ENCODE measurements around the gene KDM7A. TPM values are rescaled to one million over a fixed set of nuclear protein-coding genes. Genes with fewer than 3 reads are reported as not detected.

KDM7A gene
- total and polyA plus RNA-seq, 9 of the 15 experiments (the other 6 are each of a cell fraction or from before 2014, with no cell fraction given), result 0.90 to 8.4 (median 7.0) TPM

DNA sequence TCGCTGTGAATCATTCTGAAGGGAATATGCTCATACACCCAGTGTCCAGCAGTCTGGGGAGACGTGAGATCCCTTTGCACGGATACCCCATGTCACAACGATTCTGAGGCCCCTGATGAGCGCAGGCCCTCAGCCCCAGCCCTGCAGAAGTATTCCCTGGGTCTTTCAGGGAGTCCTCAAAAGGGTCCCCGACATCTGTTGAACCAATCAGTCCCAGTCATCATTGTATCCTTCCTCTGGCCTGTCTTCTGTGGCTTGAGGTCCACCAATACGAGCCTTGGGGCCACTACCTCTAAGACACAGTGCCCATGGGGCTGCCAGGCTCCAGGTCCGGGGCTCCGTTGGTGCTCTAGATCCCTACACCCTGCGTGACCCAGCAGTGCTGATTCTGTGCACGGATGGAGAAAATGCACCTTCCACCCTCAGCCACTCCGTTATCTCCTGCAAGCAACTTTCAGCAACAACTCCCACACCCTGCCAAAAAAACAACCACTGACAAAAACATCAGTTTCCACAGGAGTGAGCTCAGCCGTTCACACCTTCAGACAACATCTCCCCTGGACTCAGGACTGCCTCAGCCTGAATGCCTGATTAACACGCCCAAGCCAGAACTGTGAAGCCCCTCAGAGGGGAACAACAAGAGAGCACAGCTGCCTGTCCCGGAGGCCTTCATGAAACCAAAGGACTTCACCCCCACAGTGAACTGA is 46.9 kb upstream of the KDM7A start (continued):
- TF ChIP-seq TARDBP (IDR thresholded peaks at IDR 0.05) (no peak), ELF4 (CRISPR knock-in tag; IDR thresholded peaks at IDR 0.05) (0 out of 2 replicates have a peak, but pooled peaks have one; percentile 21), CEBPG (CRISPR knock-in tag; IDR thresholded peaks at IDR 0.05) (no peak), CEBPG (tag; conservative IDR thresholded peaks at IDR 0.05 in 1 of 2, IDR thresholded peaks at IDR 0.05 in 1 of 2) (no peak), ARID1B (IDR thresholded peaks at IDR 0.05) (peak; percentile 92), ZNF184 (CRISPR knock-in tag; IDR thresholded peaks at IDR 0.05) (no peak), E2F3 (CRISPR knock-in tag; IDR thresholded peaks at IDR 0.05) (no peak), NRF1 (conservative IDR thresholded peaks at IDR 0.05 in 1 of 2, IDR thresholded peaks at IDR 0.05 in 1 of 2) (peak in 1 of 2 experiments; percentile 27; a peak in 2 of 4 replicates), RBBP5 (IDR thresholded peaks at IDR 0.05; ENCODE audit: borderline replicate concordance, insufficient read depth, low read length, poor library complexity, severe bottlenecking) (peak; percentile 58), SMARCE1 (IDR thresholded peaks at IDR 0.05) (peak; percentile 86), CXXC5 (CRISPR knock-in tag; IDR thresholded peaks at IDR 0.05) (peak; percentile 50; the same call in 1 of the 2 replicates), GATAD2A (IDR thresholded peaks at IDR 0.05) (peak; percentile 81; the same call in 1 of the 2 replicates), FOXK1 (CRISPR knock-in tag; IDR thresholded peaks at IDR 0.05; ENCODE audit: borderline replicate concordance) (peak; percentile 73; the same call in 1 of the 2 replicates), MTA3 (IDR thresholded peaks at IDR 0.05; ENCODE audit: borderline replicate concordance) (peak; percentile 72; the same call in 1 of the 2 replicates), ZNF165 (CRISPR knock-in tag; IDR thresholded peaks at IDR 0.05; ENCODE audit: borderline replicate concordance) (no peak), RNF2 (IDR thresholded peaks at IDR 0.05) (0 out of 2 replicates have a peak, but pooled peaks have one; percentile 21), ZKSCAN1 (IDR thresholded peaks at IDR 0.05; ENCODE audit: low read depth, low read length) (peak; percentile 6; the same call in 1 of the 2 replicates), PTTG1 (tag; IDR thresholded peaks at IDR 0.05; ENCODE audit: low read depth) (no peak), ZNF41 (CRISPR knock-in tag; conservative IDR thresholded peaks at IDR 0.05) (no peak), RBFOX2 (IDR thresholded peaks at IDR 0.05; ENCODE audit: low read depth, low read length) (no peak), TEAD4 (IDR thresholded peaks at IDR 0.05; ENCODE audit: low read length) (peak; percentile 70; the same call in 1 of the 2 replicates), TEAD4 (CRISPR knock-in tag; IDR thresholded peaks at IDR 0.05; ENCODE audit: borderline replicate concordance) (no peak)
- TF ChIP-seq, protein P1, sequence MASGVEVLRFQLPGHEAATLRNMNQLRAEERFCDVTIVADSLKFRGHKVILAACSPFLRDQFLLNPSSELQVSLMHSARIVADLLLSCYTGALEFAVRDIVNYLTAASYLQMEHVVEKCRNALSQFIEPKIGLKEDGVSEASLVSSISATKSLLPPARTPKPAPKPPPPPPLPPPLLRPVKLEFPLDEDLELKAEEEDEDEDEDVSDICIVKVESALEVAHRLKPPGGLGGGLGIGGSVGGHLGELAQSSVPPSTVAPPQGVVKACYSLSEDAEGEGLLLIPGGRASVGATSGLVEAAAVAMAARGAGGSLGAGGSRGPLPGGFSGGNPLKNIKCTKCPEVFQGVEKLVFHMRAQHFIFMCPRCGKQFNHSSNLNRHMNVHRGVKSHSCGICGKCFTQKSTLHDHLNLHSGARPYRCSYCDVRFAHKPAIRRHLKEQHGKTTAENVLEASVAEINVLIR (CRISPR knock-in tag; IDR thresholded peaks at IDR 0.05), result no peak
- TF ChIP-seq, protein P2, sequence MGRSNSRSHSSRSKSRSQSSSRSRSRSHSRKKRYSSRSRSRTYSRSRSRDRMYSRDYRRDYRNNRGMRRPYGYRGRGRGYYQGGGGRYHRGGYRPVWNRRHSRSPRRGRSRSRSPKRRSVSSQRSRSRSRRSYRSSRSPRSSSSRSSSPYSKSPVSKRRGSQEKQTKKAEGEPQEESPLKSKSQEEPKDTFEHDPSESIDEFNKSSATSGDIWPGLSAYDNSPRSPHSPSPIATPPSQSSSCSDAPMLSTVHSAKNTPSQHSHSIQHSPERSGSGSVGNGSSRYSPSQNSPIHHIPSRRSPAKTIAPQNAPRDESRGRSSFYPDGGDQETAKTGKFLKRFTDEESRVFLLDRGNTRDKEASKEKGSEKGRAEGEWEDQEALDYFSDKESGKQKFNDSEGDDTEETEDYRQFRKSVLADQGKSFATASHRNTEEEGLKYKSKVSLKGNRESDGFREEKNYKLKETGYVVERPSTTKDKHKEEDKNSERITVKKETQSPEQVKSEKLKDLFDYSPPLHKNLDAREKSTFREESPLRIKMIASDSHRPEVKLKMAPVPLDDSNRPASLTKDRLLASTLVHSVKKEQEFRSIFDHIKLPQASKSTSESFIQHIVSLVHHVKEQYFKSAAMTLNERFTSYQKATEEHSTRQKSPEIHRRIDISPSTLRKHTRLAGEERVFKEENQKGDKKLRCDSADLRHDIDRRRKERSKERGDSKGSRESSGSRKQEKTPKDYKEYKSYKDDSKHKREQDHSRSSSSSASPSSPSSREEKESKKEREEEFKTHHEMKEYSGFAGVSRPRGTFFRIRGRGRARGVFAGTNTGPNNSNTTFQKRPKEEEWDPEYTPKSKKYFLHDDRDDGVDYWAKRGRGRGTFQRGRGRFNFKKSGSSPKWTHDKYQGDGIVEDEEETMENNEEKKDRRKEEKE (IDR thresholded peaks at IDR 0.05; ENCODE audit: borderline replicate concordance in 1 of 2, control insufficient read depth in 1 of 2, low read depth in 2 of 2, low read length in 1 of 2), result no peak
- TF ChIP-seq, protein P3, sequence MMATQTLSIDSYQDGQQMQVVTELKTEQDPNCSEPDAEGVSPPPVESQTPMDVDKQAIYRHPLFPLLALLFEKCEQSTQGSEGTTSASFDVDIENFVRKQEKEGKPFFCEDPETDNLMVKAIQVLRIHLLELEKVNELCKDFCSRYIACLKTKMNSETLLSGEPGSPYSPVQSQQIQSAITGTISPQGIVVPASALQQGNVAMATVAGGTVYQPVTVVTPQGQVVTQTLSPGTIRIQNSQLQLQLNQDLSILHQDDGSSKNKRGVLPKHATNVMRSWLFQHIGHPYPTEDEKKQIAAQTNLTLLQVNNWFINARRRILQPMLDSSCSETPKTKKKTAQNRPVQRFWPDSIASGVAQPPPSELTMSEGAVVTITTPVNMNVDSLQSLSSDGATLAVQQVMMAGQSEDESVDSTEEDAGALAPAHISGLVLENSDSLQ (IDR thresholded peaks at IDR 0.05), result no peak

Data from K562 (cell line).